GM18951 (cell line): ENCODE results near the gene UFSP1.

Source experiments
- POLR2A ChIP-seq: IDR thresholded peaks from 4 replicates; pipeline ENCODE4 v1.6.1; 2011; ENCODE audit warnings: mild to moderate bottlenecking; ENCODE audit not compliant: insufficient read length, insufficient read depth; ENCODE audit errors: extremely low read depth
- in situ Hi-C: fragments of 300-500 bp; cut with MboI; formaldehyde crosslinking; loops from one replicate; pipeline ENCODE4 v1.12.0; 2022; ENCODE audit warnings: low sequenced_read_pairs, mixed read lengths, inconsistent platforms; ENCODE audit not compliant: unreplicated experiment

Gene UFSP1

DNA sequence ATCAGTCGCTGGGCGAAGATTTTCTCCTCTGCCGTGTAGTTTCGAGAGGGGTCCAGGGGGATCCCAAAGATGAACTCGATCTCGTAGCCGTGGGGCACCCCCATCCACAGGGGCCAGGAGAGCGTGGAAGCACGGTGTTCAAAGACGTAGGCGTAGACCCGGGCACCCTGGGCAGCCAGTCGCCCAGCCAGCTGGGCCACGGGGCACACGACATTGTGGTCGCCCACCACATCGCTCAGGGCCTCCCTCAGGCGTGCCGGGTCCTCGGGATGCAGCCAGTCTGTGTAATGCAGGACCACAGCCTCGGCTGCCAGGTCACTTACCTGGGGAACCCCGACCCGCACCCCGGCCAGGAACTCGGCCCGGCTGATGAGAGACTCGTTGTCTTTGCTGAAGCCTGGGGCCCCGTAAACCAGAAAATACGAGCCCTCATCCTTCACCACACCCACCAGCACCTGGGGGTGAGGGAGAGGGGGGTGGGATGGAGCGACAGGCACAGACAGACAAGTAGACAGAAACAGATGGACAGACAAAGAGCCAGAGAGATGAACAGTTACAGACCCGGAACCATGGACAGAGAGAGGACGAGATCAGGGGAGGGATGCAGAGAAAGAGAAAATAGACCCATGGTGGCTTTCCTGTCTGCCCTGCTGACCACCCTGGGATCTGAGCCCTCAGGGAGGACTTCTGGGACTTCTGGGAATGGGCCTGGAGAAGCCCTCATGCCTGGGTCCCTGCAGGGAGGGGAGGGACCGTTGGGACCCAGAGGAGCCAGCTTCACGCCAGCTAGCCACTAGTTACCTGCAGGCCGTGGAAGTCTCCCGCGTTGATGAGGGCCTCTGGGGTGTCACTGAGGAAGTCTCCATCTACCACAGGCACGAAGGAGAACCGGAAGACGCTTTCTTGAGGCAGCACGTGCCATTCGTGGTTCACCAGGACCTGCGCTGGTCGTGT, 3.1 kb upstream of the UFSP1 start:
- in situ Hi-C loops = loop anchor here (5.0 kb wide), 1 partner anchor 160 kb away; no protein-coding TSS in a partner anchor
- TF ChIP-seq POLR2A = no peak

- in situ Hi-C loops = loop anchor here (5.0 kb wide), 1 partner anchor 161 kb away; no protein-coding TSS in a partner anchor
- TF ChIP-seq POLR2A = no peak
These were observed 2.2 kb upstream of the UFSP1 start for GRCh38 chr7:100891568-100892247.

DNA sequence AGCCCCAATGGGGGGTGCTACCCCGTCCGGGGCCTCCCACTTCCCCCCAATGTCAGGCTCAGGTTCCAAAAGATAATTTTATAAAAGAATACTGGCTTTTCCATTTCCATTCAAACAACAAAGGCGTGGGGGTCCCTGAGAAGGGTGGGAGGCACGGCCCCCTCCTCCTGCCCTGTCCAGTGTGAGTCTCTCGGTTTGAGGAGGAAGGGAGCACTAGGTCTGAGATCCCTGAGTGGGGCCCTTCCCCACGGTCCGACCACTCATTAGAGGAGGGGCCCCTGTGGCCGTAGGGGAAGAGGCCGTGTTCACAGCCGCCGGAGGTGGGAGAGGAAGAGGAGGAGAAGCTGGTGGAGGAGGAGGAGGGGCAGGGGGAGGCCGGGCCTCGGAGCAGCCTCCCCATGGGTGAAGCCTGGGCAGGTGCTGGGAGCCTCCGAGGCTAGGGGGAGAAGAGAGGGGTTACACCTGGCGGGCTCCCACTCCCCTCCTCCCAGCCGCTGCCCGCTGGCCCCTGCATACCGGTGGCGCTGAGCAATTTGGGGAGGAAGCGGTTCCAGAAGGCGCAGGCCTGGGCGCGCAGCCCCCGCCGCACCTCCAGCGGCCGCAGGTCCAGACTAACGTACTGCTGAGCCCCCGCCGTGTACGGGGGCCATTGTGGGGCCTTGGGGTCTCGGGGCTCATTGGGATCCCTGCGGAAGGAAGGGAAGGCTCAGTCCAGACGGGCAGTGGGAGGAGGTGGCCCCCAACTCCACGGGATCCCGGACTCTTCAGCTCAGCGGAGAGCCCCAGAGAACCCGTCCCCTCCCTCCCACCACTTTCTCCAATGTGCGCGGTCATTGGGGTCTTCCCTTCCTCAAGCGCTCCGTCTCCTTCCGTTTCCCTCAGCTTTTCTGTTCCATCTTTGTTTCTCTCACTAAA, 1.4 kb upstream of the UFSP1 start:
- in situ Hi-C loops = loop anchor here (5.0 kb wide), 1 partner anchor 161 kb away; no protein-coding TSS in a partner anchor
- TF ChIP-seq POLR2A = no peak

DNA sequence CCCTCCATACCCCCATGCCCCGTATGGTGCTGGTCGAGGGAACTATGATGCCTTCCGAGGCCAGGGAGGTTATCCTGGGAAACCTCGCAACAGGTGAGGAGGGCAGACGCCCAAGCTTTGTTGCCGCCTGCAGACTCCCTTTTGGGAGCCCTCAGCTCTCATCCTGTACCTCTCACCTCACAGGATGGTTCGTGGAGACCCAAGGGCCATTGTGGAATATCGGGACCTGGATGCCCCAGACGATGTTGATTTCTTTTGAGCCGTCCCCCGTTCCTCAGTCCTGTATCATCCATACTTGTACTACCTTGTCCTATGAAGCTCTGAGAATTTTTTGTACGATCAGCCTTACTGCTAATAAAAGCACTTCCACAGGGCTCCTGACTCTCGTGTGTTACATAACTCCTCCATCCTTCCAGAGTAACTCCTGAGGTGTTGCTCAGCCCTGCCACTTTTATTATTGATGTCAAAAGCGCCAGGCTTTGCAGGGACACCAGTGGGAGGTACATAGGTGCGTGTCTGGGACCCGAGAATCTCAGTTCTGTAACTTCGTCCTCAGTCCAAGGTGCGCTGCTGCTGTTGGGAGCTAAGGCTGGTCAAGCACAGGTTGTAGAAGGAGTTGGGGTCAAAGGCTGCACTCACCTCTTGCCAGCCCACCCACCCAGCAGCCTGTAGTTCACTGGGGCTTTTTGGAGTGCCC, 1.1 kb downstream of the UFSP1 start:
- in situ Hi-C loops = no loop called here
- TF ChIP-seq POLR2A = no peak

DNA sequence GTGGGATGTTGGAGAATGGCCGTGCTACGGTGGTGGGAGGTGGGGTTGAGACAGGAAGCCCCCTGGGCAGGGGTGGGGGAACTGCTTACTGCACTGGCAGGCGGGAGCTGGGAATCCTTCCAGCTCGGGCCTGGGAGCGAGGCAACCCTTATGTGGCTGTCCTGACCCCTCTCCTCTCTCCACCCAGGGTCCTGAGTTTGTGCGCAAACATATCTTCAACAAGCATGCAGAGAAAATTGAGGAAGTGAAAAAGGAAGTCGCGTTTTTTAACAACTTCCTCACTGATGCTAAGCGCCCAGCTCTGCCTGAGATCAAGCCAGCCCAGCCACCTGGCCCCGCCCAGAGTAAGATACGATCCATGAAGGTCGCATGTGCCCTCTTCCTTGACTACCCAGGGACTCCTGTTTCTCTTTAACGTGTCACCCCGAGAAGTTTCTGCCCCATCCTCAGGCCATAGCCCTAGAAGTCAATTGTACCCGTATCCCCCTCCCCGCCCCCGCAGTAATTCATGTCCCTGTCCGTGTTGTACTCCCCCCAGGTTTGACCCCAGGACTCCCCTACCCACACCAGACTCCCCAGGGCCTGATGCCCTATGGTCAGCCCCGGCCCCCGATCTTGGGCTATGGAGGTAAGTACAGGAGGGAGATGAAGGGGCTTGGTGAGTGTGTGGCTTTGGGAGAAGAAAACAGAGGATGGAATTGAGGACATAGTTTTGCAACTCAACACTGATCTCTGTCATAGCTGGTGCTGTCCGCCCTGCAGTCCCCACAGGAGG, 1.8 kb downstream of the UFSP1 start:
- in situ Hi-C loops = no loop called here
- peak; percentile 50 for TF ChIP-seq POLR2A

DNA sequence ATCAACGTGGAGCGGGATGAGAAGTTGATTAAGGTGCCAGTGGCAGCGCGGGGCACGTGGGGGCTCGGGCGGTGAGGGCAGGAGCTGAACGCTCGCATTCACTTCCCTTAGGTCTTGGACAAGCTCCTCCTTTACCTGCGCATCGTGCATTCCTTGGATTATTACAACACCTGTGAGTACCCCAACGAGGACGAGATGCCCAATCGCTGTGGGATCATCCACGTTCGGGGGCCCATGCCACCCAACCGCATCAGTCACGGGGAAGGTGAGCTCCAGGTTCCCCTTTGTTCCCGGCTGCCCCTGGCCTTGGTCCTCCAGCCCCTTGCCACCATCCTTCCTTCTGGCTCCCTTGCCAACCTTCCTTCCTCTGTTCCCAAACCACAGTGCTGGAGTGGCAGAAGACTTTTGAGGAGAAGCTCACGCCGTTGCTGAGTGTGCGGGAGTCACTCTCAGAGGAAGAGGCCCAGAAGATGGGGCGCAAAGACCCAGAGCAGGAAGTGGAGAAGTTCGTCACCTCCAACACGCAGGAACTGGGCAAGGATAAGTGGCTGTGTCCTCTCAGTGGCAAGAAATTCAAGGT, 2.5 kb downstream of the UFSP1 start:
- in situ Hi-C loops = no loop called here

DNA sequence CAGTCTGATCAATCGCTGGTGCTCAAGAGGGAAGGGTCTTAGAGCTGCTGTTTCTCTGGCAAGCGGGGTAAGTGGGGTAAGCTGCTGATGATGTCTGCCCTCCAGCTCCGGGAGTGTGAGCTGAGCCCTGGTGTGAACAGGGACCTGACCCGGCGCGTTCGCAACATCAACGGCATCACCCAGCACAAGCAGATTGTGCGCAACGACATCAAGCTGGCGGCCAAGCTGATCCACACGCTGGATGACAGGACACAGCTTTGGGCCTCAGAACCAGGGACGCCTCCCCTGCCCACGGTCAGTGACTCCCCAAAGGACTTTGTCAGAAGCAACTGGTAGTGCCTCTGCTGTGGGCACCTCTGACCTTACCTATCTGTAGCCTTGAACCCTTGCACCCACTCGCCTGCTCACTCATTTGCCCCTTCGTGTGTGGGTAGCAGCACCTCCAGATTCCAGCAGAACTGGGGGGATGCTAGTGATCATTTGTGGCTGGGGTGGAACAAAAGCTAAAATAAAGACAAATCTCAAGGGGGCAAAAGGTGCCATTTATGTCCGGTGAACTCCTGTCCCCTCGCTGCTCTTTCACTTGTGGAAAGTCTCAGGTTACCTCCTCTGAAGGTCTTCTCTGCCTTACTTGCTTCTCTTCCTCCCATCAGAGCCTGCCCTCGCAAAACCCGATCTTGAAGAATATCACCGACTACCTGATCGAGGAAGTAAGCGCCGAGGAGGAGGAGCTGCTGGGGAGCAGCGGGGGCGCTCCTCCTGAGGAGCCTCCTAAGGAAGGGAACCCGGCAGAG, 3.2 kb downstream of the UFSP1 start:
- in situ Hi-C loops = no loop called here
- TF ChIP-seq POLR2A = no peak

More for the DNA sequence above, 2.5 kb downstream of the UFSP1 start:
- no peak for TF ChIP-seq POLR2A

GRCh38 chr7:100885440-100886141, 3.9 kb downstream of the UFSP1 start:
- no peak for TF ChIP-seq POLR2A
- in situ Hi-C loops = no loop called here

DNA sequence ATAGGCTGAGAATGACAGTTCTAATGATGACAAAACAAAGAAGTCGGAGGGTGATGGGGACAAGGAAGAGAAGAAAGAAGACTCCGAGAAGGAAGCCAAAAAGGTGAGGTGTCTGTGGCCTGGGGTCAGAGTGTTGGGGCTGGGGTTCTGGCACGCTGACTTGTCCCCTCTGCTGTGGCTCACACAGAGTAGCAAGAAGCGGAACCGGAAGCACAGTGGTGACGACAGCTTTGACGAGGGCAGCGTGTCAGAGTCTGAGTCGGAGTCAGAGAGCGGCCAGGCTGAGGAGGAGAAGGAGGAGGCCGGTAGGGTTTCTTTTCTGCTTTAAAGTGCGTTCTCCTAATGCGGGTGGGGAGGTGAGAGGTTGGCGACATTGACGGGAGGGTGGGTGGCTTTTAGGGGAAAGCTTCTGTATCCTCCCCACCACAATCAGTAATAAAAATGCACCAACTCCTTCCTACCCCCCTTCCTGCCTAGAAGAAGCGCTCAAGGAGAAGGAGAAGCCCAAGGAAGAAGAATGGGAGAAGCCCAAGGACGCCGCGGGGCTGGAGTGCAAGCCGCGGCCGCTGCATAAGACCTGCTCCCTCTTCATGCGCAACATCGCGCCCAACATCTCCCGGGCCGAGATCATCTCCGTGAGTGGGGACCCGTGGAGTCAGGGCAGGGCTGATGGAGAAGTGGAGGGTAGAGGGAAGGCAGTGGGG, 4.6 kb downstream of the UFSP1 start:
- in situ Hi-C loops = no loop called here
- TF ChIP-seq POLR2A = no peak
